Tibial nerve (tissue), 4 donors: Measurements from ENCODE around the gene PARD3B. TPM values are rescaled to one million over a fixed set of nuclear protein-coding genes. Genes with fewer than 3 reads are reported as not detected.

ENCODE experiments used
- DNase-seq, 2 donors: peaks; one replicate each; pipeline ENCODE4 v3.0.0-alpha.2; 2019; ENCODE audit warnings: low spot score in 2 of 2
- H3K27ac ChIP-seq, 4 donors: fragments of 200-600 bp; sonication (generic) in 3 of 4; one replicate each; pipeline ENCODE4 v1.5.1; 2017 to 2019; ENCODE audit warnings: mild to moderate bottlenecking in 1 of 4
- H3K27me3 ChIP-seq, 2 donors: fragments of 200-600 bp; sonication (generic) in 1 of 2; one replicate each; pipeline versions ENCODE4 v1.5.1 to v1.6.0; 2017 to 2019
- H3K36me3 ChIP-seq, 3 donors: fragments of 200-600 bp; sonication (generic); one replicate each; pipeline ENCODE4 v1.5.1; 2018 to 2019
- H3K4me1 ChIP-seq, 4 donors: fragments of 200-600 bp; sonication (generic) in 3 of 4; one replicate each; pipeline ENCODE4 v1.5.1; 2017 to 2019
- H3K4me3 ChIP-seq, 4 donors: fragments of 200-600 bp; sonication (generic) in 3 of 4; one replicate each; pipeline ENCODE4 v1.5.1; 2017 to 2019; ENCODE audit warnings: mild to moderate bottlenecking in 1 of 4, moderate library complexity in 1 of 4
- H3K9me3 ChIP-seq, 4 donors: fragments of 200-600 bp; sonication (generic) in 3 of 4; one replicate each; pipeline ENCODE4 v1.5.1; 2017 to 2019
- EP300 ChIP-seq, 2 donors: sonication (generic); formaldehyde crosslinking; IDR thresholded peaks; one replicate each; pipeline ENCODE4 v1.6.1; 2017; ENCODE audit warnings: antibody characterized with exemption in 2 of 2, mild to moderate bottlenecking in 1 of 2
- POLR2A ChIP-seq, 2 donors: fragments of 450-650 bp; IDR thresholded peaks; one replicate each; pipeline ENCODE4 v1.6.1; 2017; ENCODE audit warnings: antibody characterized with exemption in 2 of 2, mild to moderate bottlenecking in 2 of 2, moderate library complexity in 2 of 2
- WGBS, 2 donors: methylation state at CpG; one replicate each; pipeline ENCODE4 v1.1.5; 2018; 5-methylcytosine and 5-hydroxymethylcytosine counted together
- total RNA-seq, 4 donors: library from RNA; depleted of rRNA; stranded (reverse); fragments of >200 nt; gene quantifications; one replicate each; pipeline ENCODE4 v1.1.0, GENCODE V29; 2016
- TF ChIP-seq, protein P1 (sequence below), 5 experiments: fragments of 200-600 bp in 3 of 5; fragments of 450-650 bp in 2 of 5; sonication (generic) in 3 of 5; IDR thresholded peaks; one replicate each; pipeline ENCODE4 v1.5.1; 2016 to 2019; ENCODE audit warnings: antibody characterized with exemption in 5 of 5, mild to moderate bottlenecking in 3 of 5, moderate library complexity in 2 of 5

Gene PARD3B
- total RNA-seq, 4 donors from 2014 or later = 47.4 to 101 (median 64.8) TPM

DNA sequence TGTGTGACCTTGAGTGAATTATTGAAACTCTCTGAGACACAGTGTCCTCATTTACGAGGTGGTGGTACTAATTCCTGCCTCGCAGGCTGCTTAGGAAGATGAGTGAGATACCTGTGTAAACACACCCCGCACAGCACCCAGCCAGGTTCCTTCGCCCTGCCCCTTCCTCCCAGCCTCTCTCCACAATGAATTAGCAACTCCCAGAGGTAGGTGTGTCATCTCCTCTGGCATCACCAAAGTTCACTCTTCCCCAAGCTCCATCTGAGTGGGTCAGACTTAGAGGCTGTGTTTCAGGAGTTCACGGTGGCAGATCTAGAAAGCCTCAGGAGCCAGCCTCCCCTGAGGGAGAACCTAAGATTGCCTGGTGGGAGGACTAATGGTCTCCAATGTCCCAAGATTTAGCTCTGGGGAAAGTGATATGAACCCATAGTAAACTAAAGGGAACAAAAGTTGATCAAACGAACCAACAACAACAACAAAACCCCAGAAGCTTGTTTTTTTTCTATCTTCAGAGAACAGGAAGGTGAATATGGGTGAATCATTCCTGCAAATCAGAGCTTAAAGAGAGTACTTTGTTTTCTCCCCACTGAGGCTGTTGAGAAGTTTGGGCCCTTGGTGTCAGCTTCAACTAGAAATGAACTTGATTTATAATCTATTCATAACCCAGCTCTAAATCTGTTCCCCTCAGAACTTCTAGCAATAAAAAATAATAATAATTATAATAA is 1092.7 kb downstream of the PARD3B start:
- DNase-seq = no peak
- Histone ChIP-seq H3K9me3 (no peaks in the 10 kb centered on the region), H3K4me1 (no peaks in the 10 kb centered on the region), H3K27ac (no peak overlapping the region), H3K4me3 (no peak overlapping the region), H3K36me3 (no peaks in the 10 kb centered on the region), H3K27me3 (no peaks in the 10 kb centered on the region)
- WGBS, 2 donors = 78 to 87% methylated on average over 6 of the region's 6 CpGs
- TF ChIP-seq POLR2A (IDR thresholded peaks at IDR 0.05) (no peak), EP300 (IDR thresholded peaks at IDR 0.05) (no peak)
- TF ChIP-seq, protein P1, sequence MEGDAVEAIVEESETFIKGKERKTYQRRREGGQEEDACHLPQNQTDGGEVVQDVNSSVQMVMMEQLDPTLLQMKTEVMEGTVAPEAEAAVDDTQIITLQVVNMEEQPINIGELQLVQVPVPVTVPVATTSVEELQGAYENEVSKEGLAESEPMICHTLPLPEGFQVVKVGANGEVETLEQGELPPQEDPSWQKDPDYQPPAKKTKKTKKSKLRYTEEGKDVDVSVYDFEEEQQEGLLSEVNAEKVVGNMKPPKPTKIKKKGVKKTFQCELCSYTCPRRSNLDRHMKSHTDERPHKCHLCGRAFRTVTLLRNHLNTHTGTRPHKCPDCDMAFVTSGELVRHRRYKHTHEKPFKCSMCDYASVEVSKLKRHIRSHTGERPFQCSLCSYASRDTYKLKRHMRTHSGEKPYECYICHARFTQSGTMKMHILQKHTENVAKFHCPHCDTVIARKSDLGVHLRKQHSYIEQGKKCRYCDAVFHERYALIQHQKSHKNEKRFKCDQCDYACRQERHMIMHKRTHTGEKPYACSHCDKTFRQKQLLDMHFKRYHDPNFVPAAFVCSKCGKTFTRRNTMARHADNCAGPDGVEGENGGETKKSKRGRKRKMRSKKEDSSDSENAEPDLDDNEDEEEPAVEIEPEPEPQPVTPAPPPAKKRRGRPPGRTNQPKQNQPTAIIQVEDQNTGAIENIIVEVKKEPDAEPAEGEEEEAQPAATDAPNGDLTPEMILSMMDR (IDR thresholded peaks at IDR 0.05) = no peak

DNA sequence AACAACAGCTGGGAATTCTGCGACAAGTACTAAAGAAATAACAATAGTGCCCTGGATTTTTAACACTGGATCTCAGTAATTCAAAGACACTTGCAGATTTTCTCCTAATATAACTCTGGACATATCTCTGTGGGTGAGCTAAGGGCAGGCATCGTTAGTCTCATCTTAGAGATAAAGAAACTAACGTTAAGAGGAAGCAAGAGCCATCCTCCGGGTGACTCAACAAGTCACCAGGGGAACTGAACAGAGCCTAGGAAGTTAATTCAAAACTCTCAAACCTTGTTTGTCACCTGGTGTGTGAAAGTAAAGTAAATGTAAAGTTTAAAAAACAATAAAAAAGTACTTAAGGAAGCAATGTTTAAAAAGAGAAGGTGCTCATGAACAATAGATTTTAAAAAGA is 1095.4 kb downstream of the PARD3B start:
- H3K27me3 ChIP-seq = no peaks in the 10 kb centered on the region
- no peak for DNase-seq
- WGBS, 2 donors = 63 to 69% methylated on average over 4 of the region's 4 CpGs
- TF ChIP-seq, protein P1 (IDR thresholded peaks at IDR 0.05) = no peak
- TF ChIP-seq POLR2A (IDR thresholded peaks at IDR 0.05) = no peak
- TF ChIP-seq EP300 (IDR thresholded peaks at IDR 0.05) = no peak
- no peaks in the 10 kb centered on the region for H3K36me3 ChIP-seq
- H3K4me1 ChIP-seq = no peaks in the 10 kb centered on the region
- H3K27ac ChIP-seq = no peak overlapping the region
- H3K9me3 ChIP-seq = no peaks in the 10 kb centered on the region
- H3K4me3 ChIP-seq = no peak overlapping the region

DNA sequence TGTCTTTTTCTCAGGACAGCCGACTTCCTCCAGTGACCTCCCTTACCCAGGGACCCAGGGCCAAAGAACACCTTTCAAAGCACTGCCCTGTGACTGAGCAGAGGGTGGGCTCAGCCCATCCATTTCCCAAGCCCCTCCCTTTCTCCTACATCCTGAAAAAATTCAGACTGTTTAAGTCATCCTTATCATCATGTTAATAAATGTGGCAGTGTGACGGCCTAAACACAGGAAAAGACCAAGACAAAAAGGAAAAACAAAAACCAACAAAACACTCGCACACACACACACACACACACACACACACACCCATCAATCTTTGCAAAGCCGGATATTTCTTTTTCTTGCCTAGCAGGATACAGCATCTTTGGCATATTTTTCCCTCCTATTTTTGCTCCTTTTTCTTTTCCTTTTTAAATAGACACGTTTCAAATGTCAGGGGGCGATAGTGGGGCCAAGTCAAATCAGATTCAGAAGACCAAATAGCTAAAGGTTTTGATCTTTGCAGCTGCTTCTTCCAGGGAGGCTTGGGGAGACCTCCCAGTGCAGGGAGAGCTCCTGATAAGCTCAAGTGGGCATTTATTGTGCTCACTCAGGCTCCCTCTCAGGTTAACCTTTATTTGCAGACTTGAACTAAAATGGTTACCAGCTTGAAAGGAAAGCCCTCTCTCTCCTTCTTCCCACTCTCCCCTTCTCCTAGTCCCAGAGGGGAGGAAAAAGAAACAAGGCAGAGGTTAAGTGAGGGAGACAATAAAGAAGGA is 1097.5 kb downstream of the PARD3B start:
- no peak overlapping the region for H3K4me3 ChIP-seq
- DNase-seq = no peak
- H3K27me3 ChIP-seq = no peaks in the 10 kb centered on the region
- H3K27ac ChIP-seq = no peak overlapping the region
- TF ChIP-seq POLR2A (IDR thresholded peaks at IDR 0.05) (no peak), EP300 (IDR thresholded peaks at IDR 0.05) (no peak)
- TF ChIP-seq, protein P1 (IDR thresholded peaks at IDR 0.05) = no peak
- WGBS, 2 donors = 43 to 44% methylated on average over 6 of the region's 6 CpGs
- no peaks in the 10 kb centered on the region for H3K9me3 ChIP-seq
- no peaks in the 10 kb centered on the region for H3K4me1 ChIP-seq
- no peaks in the 10 kb centered on the region for H3K36me3 ChIP-seq

DNA sequence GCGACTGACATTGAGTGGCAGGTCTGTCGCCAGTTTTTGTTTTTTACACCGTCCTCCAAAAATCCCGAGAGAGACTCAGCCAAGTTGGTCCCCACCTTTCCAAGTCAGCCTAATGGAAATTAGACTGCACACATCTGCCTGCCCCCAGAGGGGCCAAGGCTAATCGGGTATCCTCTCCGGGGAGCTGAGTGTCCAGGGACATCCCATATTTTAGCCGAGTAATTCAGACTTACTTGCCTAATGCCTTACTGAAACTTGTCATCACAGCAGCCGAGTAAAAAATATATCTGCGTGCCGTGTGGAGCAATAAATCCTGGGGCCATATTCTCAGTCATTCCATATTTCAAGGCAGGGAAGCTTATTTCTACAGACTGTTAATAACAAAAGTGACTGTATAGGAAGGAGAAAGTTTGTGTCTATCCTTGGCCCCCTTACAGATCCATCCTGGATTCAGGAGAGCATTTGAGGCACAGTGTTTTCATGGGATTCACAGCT is 1098.2 kb downstream of the PARD3B start:
- no peak for DNase-seq
- H3K27me3 ChIP-seq = no peaks in the 10 kb centered on the region
- no peak overlapping the region for H3K27ac ChIP-seq
- H3K4me3 ChIP-seq = no peak overlapping the region
- no peaks in the 10 kb centered on the region for H3K4me1 ChIP-seq
- no peaks in the 10 kb centered on the region for H3K9me3 ChIP-seq
- no peaks in the 10 kb centered on the region for H3K36me3 ChIP-seq
- TF ChIP-seq POLR2A (IDR thresholded peaks at IDR 0.05) (no peak), EP300 (IDR thresholded peaks at IDR 0.05) (no peak)
- TF ChIP-seq, protein P1 (IDR thresholded peaks at IDR 0.05) = no peak
- 71 to 77% methylated on average over 10 of the region's 10 CpGs for WGBS, 2 donors

DNA sequence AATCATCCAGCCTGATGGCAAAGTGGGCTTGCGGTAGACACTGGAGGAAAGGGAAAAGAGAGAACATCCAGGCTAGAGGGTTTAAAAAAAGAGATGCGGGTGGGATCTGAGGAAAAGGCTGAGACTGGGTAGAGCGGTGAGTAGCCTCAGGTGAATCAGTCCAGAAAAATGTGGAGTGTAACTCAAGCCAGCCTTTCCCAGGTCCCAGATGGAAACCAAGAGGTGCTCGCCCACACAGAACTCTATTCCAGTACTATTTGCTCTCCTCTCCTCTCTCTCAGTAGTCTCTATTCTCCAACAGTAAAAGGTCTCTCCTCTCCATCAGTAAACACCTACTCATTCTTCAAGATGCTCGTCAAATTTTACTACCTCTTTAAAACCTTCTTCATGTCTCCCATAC is 1098.7 kb downstream of the PARD3B start:
- H3K27me3 ChIP-seq = no peaks in the 10 kb centered on the region
- TF ChIP-seq POLR2A (IDR thresholded peaks at IDR 0.05) = no peak
- DNase-seq = no peak
- WGBS, 2 donors = 90 to 93% methylated on average over 5 of the region's 5 CpGs
- no peaks in the 10 kb centered on the region for H3K9me3 ChIP-seq
- H3K4me3 ChIP-seq = no peak overlapping the region
- no peaks in the 10 kb centered on the region for H3K36me3 ChIP-seq
- no peaks in the 10 kb centered on the region for H3K4me1 ChIP-seq
- H3K27ac ChIP-seq = no peak overlapping the region
